ENCODE results near the gene CENPO.
"Not testable (repeated sequence)": the region's sequence is repeated elsewhere in the genome, so short reads cannot be mapped to it uniquely, and the experiment has no call there.

CENPO gene

DNA sequence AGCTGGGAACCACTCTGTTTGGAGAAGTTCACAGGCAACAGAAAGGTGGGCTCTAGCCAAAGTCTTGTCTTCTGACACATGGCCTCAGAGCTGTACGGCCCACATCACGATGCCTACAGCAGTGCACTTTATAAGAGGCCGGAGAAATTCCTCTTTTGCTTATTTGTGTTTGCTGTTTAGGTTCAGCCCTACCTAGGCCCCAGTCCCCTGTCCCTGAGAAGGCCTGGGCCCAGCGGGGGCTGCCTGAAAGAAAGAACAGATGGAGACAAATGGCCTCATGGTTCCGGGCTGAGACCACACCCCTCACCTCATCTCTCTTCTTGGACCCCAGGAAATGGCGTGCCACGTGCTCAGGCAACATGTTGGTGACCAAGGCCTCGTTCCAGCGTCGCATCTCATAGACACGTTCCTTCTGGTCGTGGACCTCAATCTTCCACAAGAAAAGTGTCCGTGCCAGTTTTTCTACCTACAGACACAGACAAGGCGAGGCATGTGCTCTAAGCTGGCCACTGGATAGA is 30.9 kb downstream of the CENPO start:
- no peak for DNase-seq (ENCODE audit: low spot score)

DNA sequence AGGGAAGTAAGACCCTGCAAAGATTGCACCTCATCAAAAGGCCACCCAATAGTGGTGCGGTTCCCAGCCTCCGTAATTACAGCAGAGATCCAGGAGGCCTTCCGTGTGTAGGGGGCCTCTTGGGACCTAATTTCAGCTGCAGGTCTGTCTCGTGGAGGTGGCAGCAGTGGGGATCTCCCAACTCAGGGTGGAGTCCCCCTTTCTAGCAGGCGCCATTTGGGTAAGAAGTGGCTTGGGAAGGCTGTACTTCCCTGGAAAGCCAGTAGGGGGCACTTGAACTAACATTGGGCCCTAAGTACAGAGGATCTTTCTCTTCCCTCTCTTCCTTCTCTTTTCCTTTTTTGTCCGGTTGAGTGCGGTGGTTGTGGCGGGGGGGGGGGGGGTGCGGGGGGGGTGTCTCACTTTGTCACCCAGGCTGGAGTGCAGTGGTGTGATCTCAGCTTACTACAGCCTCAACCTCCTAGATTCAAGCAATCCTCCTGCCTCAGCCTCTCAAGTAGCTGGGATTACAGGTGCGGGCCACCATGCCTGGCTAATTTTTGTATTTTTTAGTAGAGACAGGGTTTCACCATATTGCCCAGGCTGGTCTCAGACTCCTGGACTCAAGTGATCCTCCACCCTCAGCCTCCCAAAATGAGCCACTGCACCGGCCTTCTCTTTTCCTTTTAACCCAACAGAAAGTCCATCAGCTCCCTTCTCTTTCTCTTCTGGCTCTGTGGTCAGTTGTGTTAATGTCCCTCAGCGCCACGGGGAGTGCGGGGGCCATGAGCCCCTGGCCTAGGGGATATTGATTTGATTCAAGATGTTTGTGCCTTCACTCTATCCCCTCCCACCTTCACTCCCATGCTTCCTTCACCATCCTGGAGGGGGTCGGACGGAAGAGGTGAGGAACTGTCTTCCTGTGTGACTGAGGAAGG is 32.0 kb downstream of the CENPO start:
- peak; percentile 40 for DNase-seq (ENCODE audit: low spot score)

GRCh38 chr2:24825883-24826772 is 32.9 kb downstream of the CENPO start:
- DNase-seq (ENCODE audit: low spot score) = peak; percentile 49

DNA sequence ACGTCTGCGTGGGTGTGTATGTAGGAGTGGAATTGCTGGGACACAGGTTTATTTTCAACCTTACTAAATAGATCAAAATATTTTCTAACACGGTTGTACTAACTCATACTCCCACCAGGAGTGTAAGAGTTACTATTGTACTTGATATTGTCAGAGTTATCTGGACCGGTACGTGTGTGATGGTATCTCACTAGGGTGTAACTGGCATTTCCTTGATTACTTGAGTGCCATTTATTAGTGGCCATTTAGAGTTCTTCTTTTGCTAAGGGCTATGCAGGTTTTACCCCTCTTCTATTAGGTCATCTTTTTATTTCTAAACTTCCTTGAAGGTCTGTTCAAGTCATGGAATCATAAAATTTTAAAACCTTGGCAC is 33.5 kb downstream of the CENPO start:
- no peak for DNase-seq (ENCODE audit: low spot score)

DNA sequence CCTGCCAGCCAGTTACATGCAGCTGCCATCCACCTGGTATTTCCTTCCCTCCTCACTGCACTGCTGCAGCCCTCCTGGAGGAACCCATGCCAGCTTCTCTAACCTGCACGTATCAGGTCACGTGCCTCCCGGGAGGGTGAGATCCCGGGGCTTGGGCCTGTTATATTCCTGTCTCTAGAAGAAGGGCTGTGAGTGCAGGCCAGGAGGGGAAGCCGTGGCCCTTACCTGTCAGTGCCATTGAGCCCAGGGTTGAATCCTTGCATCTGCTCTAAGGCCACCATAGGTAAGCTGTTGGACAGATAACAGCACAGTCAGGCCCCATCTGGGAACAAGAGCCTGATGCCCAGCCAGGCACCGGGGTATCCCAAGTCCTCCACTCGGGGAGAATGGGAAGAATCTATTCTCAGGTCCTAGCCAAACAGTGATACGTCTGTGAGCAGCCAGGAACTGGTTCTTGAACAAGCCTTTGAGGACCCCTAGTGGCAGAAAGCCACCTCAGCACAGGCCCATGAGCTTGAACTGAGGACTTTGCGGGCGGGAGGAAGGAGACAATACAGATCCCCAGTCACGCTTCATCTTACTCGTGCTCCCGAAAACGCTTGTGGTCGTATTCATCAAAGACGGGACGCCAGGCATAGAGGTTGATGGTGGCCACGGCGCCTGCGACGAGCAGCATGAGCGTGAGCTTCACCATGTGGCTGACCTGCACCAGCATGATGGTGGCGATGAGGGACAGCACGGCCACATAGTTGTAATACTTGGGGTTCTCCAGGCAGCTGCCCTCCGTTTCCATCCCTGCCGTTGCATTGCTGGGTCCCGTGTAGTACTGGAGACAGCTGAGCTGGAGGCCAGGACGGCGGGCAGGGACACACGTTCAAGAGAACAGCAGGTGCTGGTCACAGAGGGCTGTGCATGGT is 34.4 kb downstream of the CENPO start:
- DNase-seq (ENCODE audit: low spot score) = peak; percentile 74

DNA sequence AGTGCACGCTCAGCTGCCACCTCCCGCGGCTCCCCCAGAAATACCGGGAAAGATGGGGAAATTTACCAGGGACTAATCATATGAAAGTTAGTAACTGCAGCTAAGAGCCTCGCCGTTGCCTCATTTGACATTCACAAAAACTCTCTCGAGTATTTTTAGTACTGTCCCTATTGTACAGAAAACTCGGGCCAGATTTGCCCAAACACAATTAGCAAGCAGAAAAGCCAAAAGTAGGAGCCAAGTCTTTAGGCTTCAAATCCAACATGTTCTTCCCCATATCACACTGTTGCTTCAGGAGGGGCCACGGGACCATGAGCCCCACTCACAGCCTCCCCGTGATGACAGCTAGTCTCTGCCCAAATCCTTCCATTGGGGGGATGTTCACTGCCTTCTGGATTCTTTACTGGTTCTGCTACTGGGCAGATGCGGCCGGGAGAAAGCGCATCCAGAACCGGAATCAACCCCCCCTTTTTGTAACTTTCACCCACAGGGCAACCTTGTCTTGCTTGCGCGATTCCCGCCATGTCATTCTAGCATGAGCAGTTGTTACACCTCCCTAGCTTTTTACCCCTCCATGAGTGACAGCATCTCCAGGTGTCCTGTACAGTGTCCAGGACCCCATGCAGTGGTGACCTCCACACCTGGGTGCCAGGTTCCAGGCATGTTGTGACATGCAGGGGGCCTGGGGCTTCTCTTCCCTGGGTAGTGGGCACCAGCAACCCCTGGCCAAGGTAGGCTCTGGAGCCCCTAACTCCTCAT is 35.2 kb downstream of the CENPO start:
- DNase-seq (ENCODE audit: low spot score) = no peak

DNA sequence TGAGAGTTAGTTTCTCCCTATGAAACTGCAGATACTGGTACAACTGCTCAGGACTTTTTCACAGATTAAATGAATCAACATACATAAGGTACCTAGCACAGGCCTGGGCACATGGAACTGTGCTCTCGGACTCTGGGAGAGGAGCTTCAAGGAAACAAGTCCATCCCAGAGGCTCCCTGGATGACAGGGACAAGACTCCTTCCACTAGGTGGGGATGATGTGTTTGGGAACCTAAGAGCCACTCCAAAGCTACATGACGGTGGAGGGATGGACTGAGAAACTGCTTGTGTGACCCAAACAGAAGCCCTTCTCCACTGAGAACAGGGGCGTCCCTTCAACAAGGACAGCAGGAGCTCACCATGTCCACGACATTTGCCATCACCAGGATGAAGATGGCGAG is 37.1 kb downstream of the CENPO start:
- no peak for DNase-seq (ENCODE audit: low spot score)

GRCh38 chr2:24830786-24831185 is 37.6 kb downstream of the CENPO start:
- DNase-seq (ENCODE audit: low spot score) = no peak

GRCh38 chr2:24831221-24832072 is 38.2 kb downstream of the CENPO start:
- no peak for DNase-seq (ENCODE audit: low spot score)

DNA sequence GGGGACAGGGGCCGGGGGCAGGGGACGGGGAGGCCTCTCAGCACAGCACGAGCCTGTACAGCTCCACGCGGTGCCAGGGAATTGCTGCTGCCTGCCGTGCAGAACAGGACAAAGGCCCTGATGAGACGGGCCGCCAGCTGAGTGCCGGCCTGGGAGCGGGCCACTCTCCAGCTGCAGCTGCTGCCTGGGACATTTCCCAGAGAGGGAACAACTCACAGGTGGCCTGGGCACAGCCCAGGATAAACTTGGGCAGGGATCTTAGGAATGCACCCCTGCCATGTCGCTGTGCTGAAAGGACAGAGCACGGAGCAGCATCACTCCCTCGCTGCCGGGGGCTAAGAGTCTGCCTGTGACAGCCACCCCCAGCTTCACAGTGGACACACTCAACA is 38.8 kb downstream of the CENPO start:
- DNase-seq (ENCODE audit: low spot score) = no peak

DNA sequence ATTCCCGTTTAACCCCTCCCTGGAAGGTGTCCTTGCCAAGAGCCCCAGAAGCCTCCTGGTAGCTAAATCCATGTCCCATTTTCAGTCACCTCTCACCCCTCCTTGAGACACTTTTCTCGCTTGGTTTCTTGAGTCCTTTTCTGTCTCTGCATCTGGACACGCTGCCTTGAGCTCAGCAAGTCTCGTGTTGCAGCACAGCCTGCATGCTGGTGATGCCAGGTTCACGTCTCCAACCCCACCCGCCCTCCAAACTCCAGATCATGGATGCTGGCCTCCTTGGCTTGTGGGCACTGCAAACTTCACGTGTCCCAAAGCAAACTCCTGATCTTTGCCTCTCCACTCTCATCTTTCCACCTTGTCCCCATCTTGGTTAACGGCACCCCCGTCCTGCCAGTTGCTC is 39.3 kb downstream of the CENPO start:
- no peak for DNase-seq (ENCODE audit: low spot score)

GRCh38 chr2:24832931-24833701 is 39.9 kb downstream of the CENPO start:
- no peak for DNase-seq (ENCODE audit: low spot score)

DNA sequence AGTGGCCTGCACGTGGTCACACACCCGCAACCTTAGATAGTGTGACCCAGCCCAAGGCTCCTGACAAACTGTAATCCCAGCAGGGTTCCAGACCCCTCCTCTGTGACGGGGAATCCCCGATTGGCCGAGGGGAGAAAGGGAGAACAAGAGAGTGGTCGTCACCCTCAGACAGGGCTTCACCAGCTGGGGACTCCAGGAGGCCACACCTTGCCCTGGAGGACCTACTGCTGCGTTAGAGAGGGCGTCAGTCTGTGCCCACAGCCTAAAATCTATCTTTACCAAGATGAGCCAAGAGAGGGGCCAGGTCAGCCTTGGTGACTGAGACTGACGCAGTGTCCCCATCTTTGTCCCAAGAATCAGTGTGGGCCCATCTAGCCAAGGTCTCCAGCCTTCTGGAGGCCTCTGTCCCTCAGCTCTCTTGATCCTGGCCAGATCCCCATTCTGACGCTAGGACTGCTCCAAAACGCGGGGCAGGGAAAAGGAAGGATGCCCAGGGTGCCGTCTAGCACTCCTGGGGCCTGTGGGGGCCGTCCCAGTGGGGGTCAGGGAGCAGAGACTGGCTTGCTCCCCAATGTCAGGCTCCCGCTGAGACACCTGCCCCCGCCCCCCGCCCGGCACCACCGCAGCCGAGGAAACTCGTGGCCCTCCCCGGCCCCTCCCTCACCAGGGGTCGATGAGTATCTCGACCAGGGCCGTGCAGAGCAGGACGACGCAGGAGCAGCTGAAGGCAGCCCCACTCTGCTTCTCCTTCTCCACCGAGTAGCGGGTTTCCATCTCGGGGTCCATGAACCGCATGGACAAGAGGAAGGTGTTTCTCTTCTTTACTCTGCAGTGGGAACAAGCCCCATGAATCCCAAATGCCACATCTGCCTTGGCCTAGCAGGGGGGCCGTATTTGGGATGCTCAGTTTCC is 40.9 kb downstream of the CENPO start:
- no peak for DNase-seq (ENCODE audit: low spot score)

GRCh38 chr2:24834733-24835395 is 41.6 kb downstream of the CENPO start:
- DNase-seq (ENCODE audit: low spot score) = no peak

DNA sequence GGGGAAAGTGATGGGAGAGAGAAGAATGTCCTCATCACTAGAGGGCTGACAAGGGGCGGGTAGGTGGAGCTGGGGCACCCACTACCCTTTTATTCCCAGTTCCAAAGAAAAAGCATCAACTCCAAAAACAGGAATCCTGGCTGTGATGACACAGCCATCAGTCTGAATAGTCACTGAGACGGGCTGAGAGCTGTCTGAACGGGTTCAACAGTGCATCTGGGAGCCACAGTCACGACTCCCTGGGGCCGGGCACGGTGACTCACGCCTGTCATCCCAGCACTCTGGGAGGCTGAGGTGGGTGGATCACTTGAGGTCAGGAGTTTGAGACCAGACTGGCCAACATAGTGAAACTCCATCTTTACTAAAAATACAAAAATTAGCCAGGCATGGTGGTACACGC is 42.2 kb downstream of the CENPO start:
- not testable (repeated sequence) for DNase-seq (ENCODE audit: low spot score)

DNA sequence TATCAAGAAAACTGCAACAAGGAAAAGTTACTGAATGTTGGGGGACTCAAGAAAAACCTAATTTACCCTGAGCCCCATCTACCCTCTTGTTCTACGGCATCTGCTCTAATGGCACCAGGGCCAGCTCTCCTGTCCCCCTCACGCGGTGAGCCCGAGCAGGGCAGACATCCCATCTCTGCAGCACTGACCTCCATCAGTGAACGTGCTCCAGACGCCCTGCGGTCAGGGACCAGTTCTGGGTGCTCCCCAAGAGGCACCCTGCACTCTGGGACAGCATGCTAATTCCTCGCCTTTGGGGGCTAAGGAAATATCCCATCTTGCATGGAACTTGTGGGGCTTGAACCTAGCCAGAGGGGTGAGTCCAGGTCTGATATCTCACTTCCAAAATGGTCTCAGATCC is 43.0 kb downstream of the CENPO start:
- no peak for DNase-seq (ENCODE audit: low spot score)

GRCh38 chr2:24836706-24837105 is 43.5 kb downstream of the CENPO start:
- DNase-seq (ENCODE audit: low spot score) = no peak
